Urothelium cell line (cell line): ENCODE measurements around the gene ZBTB8OS.

ENCODE experiments used
- DNase-seq: peaks from one replicate; pipeline ENCODE4 v3.0.0; 2011; ENCODE audit warnings: low spot score, mixed read lengths
- FAIRE-seq: peaks from 2 replicates; lab custom pipeline; 2011; peaks lifted over from hg19 to GRCh38; lab: Jason Lieb, UNC

The ZBTB8OS gene

GRCh38 chr1:32612189-32612881 lies 38.0 kb downstream of the ZBTB8OS start:
- DNase-seq, result peak; percentile 92
- no peak for FAIRE-seq

GRCh38 chr1:32611859-32612188 lies 38.5 kb downstream of the ZBTB8OS start:
- FAIRE-seq (no peak), DNase-seq (no peak)

GRCh38 chr1:32609180-32609579 lies 41.2 kb downstream of the ZBTB8OS start:
- FAIRE-seq (no peak), DNase-seq (no peak)

- DNase-seq (no peak), FAIRE-seq (no peak)
These were observed 43.6 kb downstream of the ZBTB8OS start for GRCh38 chr1:32606565-32607371.

- FAIRE-seq (no peak), DNase-seq (no peak)
These were observed 44.5 kb downstream of the ZBTB8OS start for GRCh38 chr1:32605711-32606424.

- FAIRE-seq (no peak), DNase-seq (no peak)
These were observed 50.3 kb downstream of the ZBTB8OS start for GRCh38 chr1:32600034-32600433.

- no peak for DNase-seq
- no peak for FAIRE-seq
These were observed 57.4 kb downstream of the ZBTB8OS start for GRCh38 chr1:32592943-32593342.

- DNase-seq (no peak), FAIRE-seq (no peak)
These were observed 69.9 kb downstream of the ZBTB8OS start for GRCh38 chr1:32580348-32581017.
